Esophagus (tissue), 2 donors: ENCODE results near the gene OTOP2. TPM values are rescaled to one million over a fixed set of nuclear protein-coding genes. Genes with fewer than 3 reads are reported as not detected.

Source experiments
- H3K27ac ChIP-seq, 2 donors: one replicate each; pipeline ENCODE4 v1.5.1; 2013; ENCODE audit warnings: low read depth in 2 of 2, mild to moderate bottlenecking in 2 of 2, inconsistent platforms in 1 of 2, low read length in 1 of 2, moderate library complexity in 1 of 2
- H3K27me3 ChIP-seq, 2 donors: one replicate each; pipeline ENCODE4 v1.6.1; 2013; ENCODE audit warnings: low read length in 2 of 2, control low read depth in 1 of 2, mild to moderate bottlenecking in 1 of 2; ENCODE audit not compliant: insufficient read depth in 2 of 2, control insufficient read depth in 1 of 2
- H3K36me3 ChIP-seq, 2 donors: one replicate each; pipeline ENCODE4 v1.6.1; 2013; ENCODE audit warnings: low read length in 1 of 2; ENCODE audit not compliant: control insufficient read depth in 2 of 2, insufficient read depth in 2 of 2
- H3K4me1 ChIP-seq, 2 donors: one replicate each; pipeline ENCODE4 v1.6.1; 2013; ENCODE audit warnings: low read length in 1 of 2; ENCODE audit not compliant: control insufficient read depth in 2 of 2, insufficient read depth in 2 of 2
- H3K4me3 ChIP-seq, 2 donors: one replicate each; pipeline ENCODE4 v1.5.1; 2013; ENCODE audit warnings: low read length in 2 of 2, mild to moderate bottlenecking in 2 of 2, low read depth in 1 of 2, moderate library complexity in 1 of 2
- H3K9me3 ChIP-seq, 2 donors: one replicate each; pipeline ENCODE4 v1.6.1; 2013; ENCODE audit warnings: mild to moderate bottlenecking in 2 of 2, low read depth in 1 of 2, low read length in 1 of 2, moderate library complexity in 1 of 2; ENCODE audit not compliant: control insufficient read depth in 2 of 2, insufficient read depth in 1 of 2
- WGBS, 2 donors: extraction: QIAGEN DNeasy Blood & Tissue Kit; methylation state at CpG; one replicate each; pipeline ENCODE4 v1.1.7; 2013; 5-methylcytosine and 5-hydroxymethylcytosine counted together
- polyA plus RNA-seq, 2 donors: library from polyadenylated mRNA; stranded (reverse); fragments of 200-250 nt; gene quantifications; one replicate each; pipeline ENCODE4 v1.2.3, GENCODE V29; 2013
- donor health status: healthy with polysubstance abuse.
- donor health status: Bipolar disorder and iron deficiency.

The OTOP2 gene
- polyA plus RNA-seq, 2 donors = 0.61 to 0.77 TPM

DNA sequence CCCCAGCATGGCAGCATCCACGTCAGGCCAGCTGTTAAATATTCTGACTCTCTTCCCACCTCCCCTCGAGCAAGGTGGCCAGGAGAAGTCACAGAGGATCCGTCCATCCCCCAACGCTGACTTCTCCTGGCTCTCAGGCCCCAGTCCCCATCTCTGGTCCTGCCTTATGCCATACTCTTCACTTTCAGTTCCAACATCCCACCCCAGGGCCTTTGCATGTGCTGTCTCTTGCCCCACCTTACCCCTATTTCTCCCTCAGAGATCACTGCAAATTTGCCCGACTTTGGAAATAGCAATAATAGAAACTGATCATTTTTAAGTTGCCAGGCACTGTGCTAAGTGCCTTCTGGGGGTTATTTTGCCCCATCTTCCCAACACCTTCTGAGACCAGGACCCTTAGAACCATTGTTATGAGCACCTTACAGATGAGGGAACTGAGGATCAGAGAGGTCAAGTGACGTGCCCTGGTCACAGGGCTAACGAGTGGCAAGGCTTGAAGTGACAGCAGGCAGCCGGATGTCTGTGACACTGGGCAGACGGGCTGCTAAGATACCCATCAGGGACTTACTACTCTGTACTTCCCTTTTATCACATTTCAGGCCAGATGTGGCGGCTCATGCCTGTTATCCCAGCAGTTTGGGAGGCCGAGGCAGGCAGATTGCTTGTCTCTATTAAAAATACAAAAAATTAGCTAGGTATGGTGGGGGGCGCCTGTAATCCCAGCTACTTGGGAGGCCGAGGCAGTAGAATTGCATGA, 30.8 kb downstream of the OTOP2 start:
- Histone ChIP-seq H3K27me3 (no peaks in the 10 kb centered on the region), H3K4me1 (peaks cover 0 to 12% of the 10 kb centered on the region in 2 donors), H3K4me3 (no peak overlapping the region), H3K27ac (no peak overlapping the region), H3K36me3 (peaks cover 0 to 7% of the 10 kb centered on the region in 2 donors), H3K9me3 (no peaks in the 10 kb centered on the region)
- WGBS, 2 donors = 71 to 75% methylated on average over 13 of the region's 13 CpGs

DNA sequence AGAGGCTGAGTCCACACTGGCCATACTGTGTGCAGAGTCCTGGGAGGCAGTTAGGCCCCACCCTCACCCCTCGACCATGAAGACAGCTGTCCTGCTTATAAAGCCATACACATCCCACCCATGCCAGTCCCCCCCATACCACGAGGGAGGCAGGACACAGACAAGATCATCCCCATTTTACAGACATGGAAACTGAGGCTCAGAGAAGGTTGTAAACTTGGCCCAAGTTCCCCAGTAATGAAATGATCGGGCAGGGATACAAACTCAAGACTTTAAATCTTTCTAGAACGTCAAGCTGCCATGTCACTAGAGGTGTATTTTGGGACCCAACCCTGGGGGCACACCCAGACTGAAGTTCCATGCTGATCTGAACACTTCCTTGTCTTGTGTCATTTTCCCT, 32.0 kb downstream of the OTOP2 start:
- Histone ChIP-seq H3K27ac (peak overlapping the region in 1 of 2 donors; percentile 43), H3K9me3 (no peaks in the 10 kb centered on the region), H3K36me3 (peaks cover 0 to 5% of the 10 kb centered on the region in 2 donors), H3K4me1 (peaks cover 0 to 5% of the 10 kb centered on the region in 2 donors), H3K4me3 (no peak overlapping the region), H3K27me3 (no peaks in the 10 kb centered on the region)
- WGBS, 2 donors = 65 to 73% methylated on average over 4 of the region's 4 CpGs

DNA sequence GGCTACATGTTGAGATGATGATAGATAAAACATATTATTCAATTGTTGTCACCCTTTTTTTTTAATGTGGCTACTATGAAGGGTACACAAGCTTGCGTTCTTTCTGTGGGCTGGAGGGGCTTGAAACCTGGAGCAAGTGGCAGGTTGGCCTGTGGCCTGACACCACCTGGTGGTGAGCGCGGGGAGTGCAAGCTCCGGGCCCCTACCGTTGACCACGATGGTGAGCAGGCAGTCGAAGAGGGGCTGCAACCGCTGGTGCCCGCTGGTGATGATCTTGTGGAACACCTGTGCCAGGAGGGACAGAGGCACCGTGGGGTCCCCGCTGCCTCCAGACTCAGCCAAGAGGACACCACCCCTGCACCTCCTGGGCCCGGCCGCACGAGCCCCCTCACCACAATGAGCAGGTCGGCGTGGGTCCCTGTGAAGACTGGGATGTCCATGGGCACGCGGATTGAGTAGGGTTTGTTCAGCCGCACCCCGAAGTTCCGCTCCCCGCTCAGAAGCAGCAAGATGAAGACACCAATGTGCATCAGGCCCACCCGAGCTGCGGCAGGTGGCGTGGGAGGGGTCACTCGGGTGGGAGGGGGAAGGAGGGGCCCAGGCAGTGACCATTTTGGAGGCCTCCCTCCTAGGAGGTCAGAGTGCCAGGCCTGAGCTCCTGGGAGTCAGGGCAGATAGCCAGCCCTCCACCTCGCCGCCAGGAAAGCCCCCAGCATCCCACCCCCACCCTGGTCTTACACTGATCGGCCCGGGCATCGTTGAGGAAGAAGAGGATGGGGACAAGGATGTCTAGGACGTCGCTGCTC, 34.1 kb downstream of the OTOP2 start:
- Histone ChIP-seq H3K27ac (no peak overlapping the region), H3K9me3 (no peaks in the 10 kb centered on the region), H3K4me1 (no peaks in the 10 kb centered on the region), H3K4me3 (no peak overlapping the region), H3K27me3 (no peaks in the 10 kb centered on the region), H3K36me3 (peaks cover 0 to 3% of the 10 kb centered on the region in 2 donors)
- 44 to 45% methylated on average over 33 of the region's 33 CpGs for WGBS, 2 donors

DNA sequence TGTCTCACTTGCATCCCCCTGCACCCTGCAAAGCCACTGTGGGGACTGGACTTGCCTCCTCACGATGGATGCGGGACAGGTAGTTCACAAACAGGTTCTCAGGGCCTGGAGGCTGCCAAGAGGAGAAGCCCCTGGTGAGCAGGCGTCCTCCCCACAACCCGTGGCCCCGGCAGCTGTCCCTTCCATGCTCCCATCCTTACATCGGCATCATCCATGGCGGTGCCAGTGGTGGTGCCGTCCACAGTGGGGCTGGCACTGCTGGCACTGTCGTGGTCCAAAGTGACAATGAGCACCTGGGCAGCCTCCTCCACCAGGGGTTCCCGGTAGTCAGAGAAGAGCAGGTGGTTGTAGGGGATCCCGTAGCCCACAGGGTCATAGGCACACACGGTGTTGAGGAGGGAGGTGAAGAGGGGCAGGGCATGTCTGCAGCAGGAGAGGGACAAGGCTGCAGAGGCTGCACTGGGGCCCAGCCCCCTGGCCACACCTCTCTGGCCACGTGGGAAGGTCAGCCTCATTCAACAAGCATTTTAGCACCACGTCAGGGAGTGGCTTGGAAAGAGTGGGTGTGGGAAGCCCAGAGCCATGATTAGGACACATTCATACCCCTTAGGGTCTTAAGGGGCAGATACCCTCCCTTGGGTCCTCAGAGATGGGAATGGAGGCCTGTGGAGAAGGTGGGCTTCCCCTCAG, 35.9 kb downstream of the OTOP2 start:
- WGBS, 2 donors = 67 to 75% methylated on average over 14 of the region's 14 CpGs
- H3K9me3 ChIP-seq = no peaks in the 10 kb centered on the region
- no peak overlapping the region for H3K4me3 ChIP-seq
- H3K27ac ChIP-seq = no peak overlapping the region
- no peaks in the 10 kb centered on the region for H3K4me1 ChIP-seq
- no peaks in the 10 kb centered on the region for H3K27me3 ChIP-seq
- H3K36me3 ChIP-seq = no peaks in the 10 kb centered on the region

DNA sequence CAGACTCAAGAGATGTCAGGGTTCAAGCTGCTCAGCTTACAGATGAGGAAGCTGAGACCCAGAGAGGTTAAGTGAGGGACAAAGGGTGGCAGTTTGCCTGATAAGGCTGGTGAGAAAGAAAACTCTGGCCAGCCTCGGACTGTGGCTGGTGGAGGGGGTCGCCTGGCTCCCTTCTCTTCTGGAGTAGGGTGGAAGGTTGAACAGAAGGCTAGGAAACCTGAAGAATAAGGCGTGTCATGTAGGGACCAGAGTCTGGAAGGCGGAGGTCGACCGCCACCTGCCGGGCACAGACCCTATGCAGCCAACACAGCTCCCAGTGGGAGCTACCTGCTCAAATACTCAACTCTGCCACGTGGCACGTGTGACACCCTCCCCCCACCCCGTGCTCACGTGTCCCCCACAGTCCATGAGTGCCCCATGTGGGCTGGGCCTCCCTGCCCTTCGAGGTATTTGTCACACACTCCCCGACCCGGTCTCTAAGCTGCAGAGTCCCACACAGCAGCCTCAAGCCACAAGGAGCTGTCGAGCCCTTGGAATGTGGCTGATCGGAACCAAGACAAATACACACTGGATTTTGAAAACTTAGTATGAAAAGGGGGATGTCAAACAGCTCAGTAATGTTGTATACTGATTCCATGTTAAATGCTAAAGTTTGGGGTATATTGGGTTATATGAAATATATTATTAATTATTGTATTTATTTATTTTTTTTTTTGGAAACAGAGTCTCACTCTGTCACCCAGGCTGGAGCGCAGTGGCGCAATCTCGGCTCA, 36.7 kb downstream of the OTOP2 start:
- Histone ChIP-seq H3K27me3 (no peaks in the 10 kb centered on the region), H3K27ac (no peak overlapping the region), H3K9me3 (no peaks in the 10 kb centered on the region), H3K4me3 (no peak overlapping the region), H3K36me3 (no peaks in the 10 kb centered on the region), H3K4me1 (no peaks in the 10 kb centered on the region)
- 39% methylated on average over 19 of the region's 19 CpGs for WGBS, 2 donors

DNA sequence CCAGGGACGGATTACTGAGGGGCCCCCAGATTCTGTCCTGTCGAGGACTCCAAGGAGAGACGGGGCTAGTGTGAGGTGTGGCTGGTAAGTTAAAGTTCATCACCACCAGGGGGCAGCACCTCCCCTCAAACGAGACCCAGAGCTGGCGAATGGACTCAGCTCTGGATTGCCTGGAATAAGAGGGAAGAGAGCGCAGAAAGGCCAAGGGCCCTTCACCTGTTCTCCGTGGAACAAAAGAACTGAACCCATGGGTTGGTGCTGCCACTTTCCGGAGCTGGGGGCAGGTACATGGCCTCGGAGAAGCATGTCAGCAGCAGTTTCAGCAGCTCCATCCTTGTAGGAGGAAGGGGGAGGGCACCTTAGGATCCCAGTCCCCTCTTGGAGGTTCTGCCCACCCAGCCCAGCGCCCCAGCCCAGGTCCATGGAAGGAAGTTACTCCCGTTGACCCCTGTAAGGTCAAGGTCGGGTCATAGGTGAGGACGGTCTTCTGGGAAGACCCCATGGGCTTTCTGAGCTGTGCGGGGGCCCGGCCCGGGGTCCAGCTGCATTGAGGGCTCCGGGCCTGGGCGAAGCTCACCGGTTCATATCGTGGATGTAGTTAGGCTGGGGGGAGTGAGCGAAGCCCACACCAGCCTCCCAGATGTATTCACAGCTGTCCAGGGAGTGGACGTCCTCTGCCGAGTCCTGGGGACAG, 37.7 kb downstream of the OTOP2 start:
- H3K27ac ChIP-seq = no peak overlapping the region
- no peaks in the 10 kb centered on the region for H3K36me3 ChIP-seq
- no peaks in the 10 kb centered on the region for H3K9me3 ChIP-seq
- no peaks in the 10 kb centered on the region for H3K4me1 ChIP-seq
- H3K4me3 ChIP-seq = no peak overlapping the region
- no peaks in the 10 kb centered on the region for H3K27me3 ChIP-seq
- WGBS, 2 donors = 43 to 44% methylated on average over 23 of the region's 23 CpGs

DNA sequence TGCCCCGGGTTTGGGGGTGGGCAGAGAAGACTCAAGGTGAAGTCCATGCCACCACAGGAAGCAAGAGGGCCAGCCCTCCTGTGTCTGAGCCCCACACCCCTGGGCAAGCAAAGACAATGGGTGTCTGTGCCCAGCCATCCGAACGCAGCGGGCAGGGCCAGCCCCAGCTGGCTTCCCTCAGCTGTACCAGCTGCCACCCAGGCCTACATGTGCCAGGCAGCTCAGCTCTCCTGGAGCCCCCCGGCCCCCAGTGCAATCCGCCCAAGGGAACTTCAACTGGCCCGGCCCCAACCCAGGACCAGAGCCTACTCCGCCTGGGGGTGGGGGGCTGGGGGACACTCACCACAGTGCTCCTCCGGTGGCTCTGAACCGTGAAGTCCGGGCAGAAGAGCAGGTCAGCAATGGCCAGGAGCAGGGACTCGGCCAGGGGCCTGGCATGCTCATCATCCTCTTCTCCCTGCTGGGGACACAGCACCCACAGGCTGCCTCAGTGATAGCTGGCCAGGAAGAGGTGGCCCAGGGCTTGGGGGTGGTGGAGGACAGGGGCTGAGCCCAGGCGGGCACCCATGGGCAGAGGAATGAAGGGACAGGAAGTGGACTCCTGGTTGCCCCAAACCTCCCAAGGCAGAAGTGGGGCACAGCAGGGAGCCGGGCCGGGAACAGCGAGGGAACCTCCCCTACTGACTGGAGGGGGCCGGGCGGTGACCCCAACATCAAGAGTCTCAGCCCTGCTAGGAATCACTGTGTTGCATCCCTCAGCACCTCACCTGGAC, 38.7 kb downstream of the OTOP2 start:
- no peaks in the 10 kb centered on the region for H3K27me3 ChIP-seq
- H3K9me3 ChIP-seq = no peaks in the 10 kb centered on the region
- no peak overlapping the region for H3K27ac ChIP-seq
- no peaks in the 10 kb centered on the region for H3K36me3 ChIP-seq
- 83 to 86% methylated on average over 18 of the region's 18 CpGs for WGBS, 2 donors
- H3K4me1 ChIP-seq = no peaks in the 10 kb centered on the region
- no peak overlapping the region for H3K4me3 ChIP-seq

DNA sequence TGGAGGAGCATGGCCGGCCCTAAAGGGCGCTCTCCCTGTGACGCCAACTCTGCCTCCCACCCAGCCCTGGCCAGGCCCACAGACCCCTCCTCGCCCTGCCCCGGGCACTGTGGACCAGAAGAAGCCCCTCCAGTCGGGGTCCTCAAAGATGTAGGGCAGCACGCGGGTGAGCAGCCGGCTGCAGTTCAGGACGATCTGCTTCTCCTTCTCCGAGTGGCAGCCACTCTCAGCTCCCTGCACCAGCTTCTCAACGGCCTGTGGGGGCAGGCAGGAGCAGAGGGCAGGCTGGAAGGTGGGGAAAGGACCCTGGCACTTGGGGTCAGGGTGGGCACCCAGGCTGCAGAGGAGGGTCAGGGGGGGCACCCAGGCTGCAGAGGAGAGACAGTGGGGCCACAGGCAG, 39.6 kb downstream of the OTOP2 start:
- H3K36me3 ChIP-seq = no peaks in the 10 kb centered on the region

More for the DNA sequence above, 39.6 kb downstream of the OTOP2 start:
- no peaks in the 10 kb centered on the region for H3K27me3 ChIP-seq
- H3K4me1 ChIP-seq = peaks cover 0 to 6% of the 10 kb centered on the region in 2 donors
- no peak overlapping the region for H3K27ac ChIP-seq
- 73 to 81% methylated on average over 12 of the region's 12 CpGs for WGBS, 2 donors
- H3K4me3 ChIP-seq = no peak overlapping the region
- no peaks in the 10 kb centered on the region for H3K9me3 ChIP-seq
